ENCODE measurements around the gene SLC13A3. TPM values are rescaled to one million over a fixed set of nuclear protein-coding genes. Genes with fewer than 3 reads are reported as not detected.
A peak's percentile ranks its signal among the peaks of the same experiment; 100 is the strongest.

The SLC13A3 gene
- total RNA-seq, 3 donors from 2014 or later: 0.27 to 0.54 TPM; not detected in 1

- Histone ChIP-seq H3K36me3 (ENCODE audit: low read depth) (no peaks in the 10 kb centered on the region), H3K4me3 (no peak overlapping the region), H3K4me1 (ENCODE audit: low read depth) (no peaks in the 10 kb centered on the region), H3K9me3 (no peaks in the 10 kb centered on the region)
- no peak for ATAC-seq
- intact Hi-C loops (cut with DNase I, micrococcal nuclease): no loop called here
- no peak for DNase-seq
- no peak for TF ChIP-seq CTCF (IDR thresholded peaks at IDR 0.05)
Observed at GRCh38 chr20:46609043-46609442, 42.2 kb downstream of the SLC13A3 start.

- intact Hi-C loops (cut with DNase I, micrococcal nuclease): no loop called here
- no peaks in the 10 kb centered on the region for H3K4me1 ChIP-seq (ENCODE audit: low read depth)
- DNase-seq (no peak), ATAC-seq (peak; percentile 25)
- H3K9me3 ChIP-seq: no peaks in the 10 kb centered on the region
- TF ChIP-seq CTCF (IDR thresholded peaks at IDR 0.05): no peak
- H3K4me3 ChIP-seq: no peak overlapping the region
- H3K36me3 ChIP-seq (ENCODE audit: low read depth): no peaks in the 10 kb centered on the region
Observed at GRCh38 chr20:46607849-46608497, 43.3 kb downstream of the SLC13A3 start.

- no peaks in the 10 kb centered on the region for H3K4me1 ChIP-seq (ENCODE audit: low read depth)
- no peak for TF ChIP-seq CTCF (IDR thresholded peaks at IDR 0.05)
- no peaks in the 10 kb centered on the region for H3K36me3 ChIP-seq (ENCODE audit: low read depth)
- H3K9me3 ChIP-seq: no peaks in the 10 kb centered on the region
- H3K4me3 ChIP-seq: no peak overlapping the region
- ATAC-seq (peak; percentile 47), DNase-seq (no peak)
- intact Hi-C loops (cut with DNase I, micrococcal nuclease): no loop called here
Observed at GRCh38 chr20:46607191-46607848, 43.9 kb downstream of the SLC13A3 start.

- Histone ChIP-seq H3K36me3 (ENCODE audit: low read depth) (no peaks in the 10 kb centered on the region), H3K9me3 (no peaks in the 10 kb centered on the region), H3K4me1 (ENCODE audit: low read depth) (no peaks in the 10 kb centered on the region), H3K4me3 (no peak overlapping the region)
- no peak for DNase-seq
- TF ChIP-seq CTCF (IDR thresholded peaks at IDR 0.05): no peak
- intact Hi-C loops (cut with DNase I, micrococcal nuclease): no loop called here
- ATAC-seq: no peak
Observed at GRCh38 chr20:46606817-46607190, 44.5 kb downstream of the SLC13A3 start.

GRCh38 chr20:46605978-46606816 is 45.1 kb downstream of the SLC13A3 start:
- H3K36me3 ChIP-seq (ENCODE audit: low read depth): no peaks in the 10 kb centered on the region
- H3K4me1 ChIP-seq (ENCODE audit: low read depth): no peaks in the 10 kb centered on the region
- no peak overlapping the region for H3K4me3 ChIP-seq
- intact Hi-C loops (cut with DNase I, micrococcal nuclease): no loop called here
- ATAC-seq (no peak), DNase-seq (no peak)
- no peaks in the 10 kb centered on the region for H3K9me3 ChIP-seq
- no peak for TF ChIP-seq CTCF (IDR thresholded peaks at IDR 0.05)

Data from mucosa of descending colon (tissue), 3 donors.